ENCODE measurements around the gene HLA-DRB1. TPM values are rescaled to one million over a fixed set of nuclear protein-coding genes. Genes with fewer than 3 reads are reported as not detected.
"Not testable (repeated sequence)": the region's sequence is repeated elsewhere in the genome, so short reads cannot be mapped to it uniquely, and the experiment has no call there.

The HLA-DRB1 gene
- total RNA-seq, 2 donors from 2014 or later: 9.9 to 14.6 TPM

- Mint-ChIP-seq H3K27ac (no peak overlapping the region), H3K9me3 (peaks cover 31% of the 10 kb centered on the region), H3K4me3 (no peak overlapping the region), H3K27me3 (ENCODE audit: insufficient read depth) (peaks cover 2% of the 10 kb centered on the region), H3K36me3 (ENCODE audit: low read depth) (no peaks in the 10 kb centered on the region), H3K4me1 (no peaks in the 10 kb centered on the region)
- no peak overlapping the region for H3K4me3 ChIP-seq (ENCODE audit: low read length)
- no peak for TF ChIP-seq CTCF (conservative IDR thresholded peaks at IDR 0.05)
- H3K4me1 ChIP-seq (ENCODE audit: control insufficient read depth, insufficient read depth, low read length): no peaks in the 10 kb centered on the region
- H3K27me3 ChIP-seq (ENCODE audit: control insufficient read depth, insufficient read depth, low read length, poor library complexity, severe bottlenecking): no peaks in the 10 kb centered on the region
- no peak overlapping the region for H3K9ac ChIP-seq (ENCODE audit: extremely low read depth, low read length, poor library complexity, severe bottlenecking)
- H3K9me3 ChIP-seq (ENCODE audit: control insufficient read depth, low read length): peaks cover 18% of the 10 kb centered on the region
- no peak overlapping the region for H3K27ac ChIP-seq (ENCODE audit: low read depth, low read length)
- no peak for DNase-seq
- H3K36me3 ChIP-seq (ENCODE audit: control insufficient read depth, insufficient read depth, low read length): no peaks in the 10 kb centered on the region
These were observed 7.4 kb upstream of the HLA-DRB1 start for GRCh38 chr6:32597024-32597423.

GRCh38 chr6:32590713-32591112 is 1.1 kb upstream of the HLA-DRB1 start:
- not testable (repeated sequence) for DNase-seq; H3K27ac Mint-ChIP-seq; H3K4me1 ChIP-seq (ENCODE audit: control insufficient read depth, insufficient read depth, low read length); H3K36me3 ChIP-seq (ENCODE audit: control insufficient read depth, insufficient read depth, low read length); H3K36me3 Mint-ChIP-seq (ENCODE audit: low read depth); H3K4me3 Mint-ChIP-seq; H3K9me3 Mint-ChIP-seq; H3K27me3 ChIP-seq (ENCODE audit: control insufficient read depth, insufficient read depth, low read length, poor library complexity, severe bottlenecking); H3K27me3 Mint-ChIP-seq (ENCODE audit: insufficient read depth); H3K27ac ChIP-seq (ENCODE audit: low read depth, low read length); H3K9me3 ChIP-seq (ENCODE audit: control insufficient read depth, low read length); H3K9ac ChIP-seq (ENCODE audit: extremely low read depth, low read length, poor library complexity, severe bottlenecking); H3K4me3 ChIP-seq (ENCODE audit: low read length); H3K4me1 Mint-ChIP-seq
- WGBS, 2 experiments (ENCODE audit: insufficient coverage in 1 of 2, insufficient read length in 1 of 2): 83 to 94% methylated on average over 1 to 10 of the region's 10 CpGs

GRCh38 chr6:32588156-32588555 is 1.5 kb downstream of the HLA-DRB1 start:
- no peak overlapping the region for H3K4me3 Mint-ChIP-seq
- H3K27me3 ChIP-seq (ENCODE audit: control insufficient read depth, insufficient read depth, low read length, poor library complexity, severe bottlenecking): peaks cover 7% of the 10 kb centered on the region
- no peak overlapping the region for H3K9ac ChIP-seq (ENCODE audit: extremely low read depth, low read length, poor library complexity, severe bottlenecking)
- peaks cover 25% of the 10 kb centered on the region for H3K27me3 Mint-ChIP-seq (ENCODE audit: insufficient read depth)
- DNase-seq: no peak
- 89% methylated on average over 2 of the region's 2 CpGs; no CpG with 5 or more reads in 1 of the 2 experiments for WGBS, 2 experiments (ENCODE audit: insufficient coverage in 1 of 2, insufficient read length in 1 of 2)
- H3K9me3 Mint-ChIP-seq: no peaks in the 10 kb centered on the region
- H3K4me3 ChIP-seq (ENCODE audit: low read length): no peak overlapping the region
- H3K36me3 ChIP-seq (ENCODE audit: control insufficient read depth, insufficient read depth, low read length): no peaks in the 10 kb centered on the region
- no peak for TF ChIP-seq CTCF (conservative IDR thresholded peaks at IDR 0.05)
- no peaks in the 10 kb centered on the region for H3K4me1 ChIP-seq (ENCODE audit: control insufficient read depth, insufficient read depth, low read length)
- H3K9me3 ChIP-seq (ENCODE audit: control insufficient read depth, low read length): no peaks in the 10 kb centered on the region
- no peaks in the 10 kb centered on the region for H3K36me3 Mint-ChIP-seq (ENCODE audit: low read depth)
- no peak overlapping the region for H3K27ac Mint-ChIP-seq
- H3K4me1 Mint-ChIP-seq: peaks cover 13% of the 10 kb centered on the region
- H3K27ac ChIP-seq (ENCODE audit: low read depth, low read length): no peak overlapping the region

- TF ChIP-seq CTCF (conservative IDR thresholded peaks at IDR 0.05): no peak
- Histone ChIP-seq H3K27ac (ENCODE audit: low read depth, low read length) (no peak overlapping the region), H3K4me1 (ENCODE audit: control insufficient read depth, insufficient read depth, low read length) (no peaks in the 10 kb centered on the region), H3K9ac (ENCODE audit: extremely low read depth, low read length, poor library complexity, severe bottlenecking) (no peak overlapping the region), H3K27me3 (ENCODE audit: control insufficient read depth, insufficient read depth, low read length, poor library complexity, severe bottlenecking) (peaks cover 7% of the 10 kb centered on the region), H3K4me3 (ENCODE audit: low read length) (peak overlapping the region; percentile 78), H3K9me3 (ENCODE audit: control insufficient read depth, low read length) (no peaks in the 10 kb centered on the region), H3K36me3 (ENCODE audit: control insufficient read depth, insufficient read depth, low read length) (no peaks in the 10 kb centered on the region)
- peak overlapping the region; percentile 77 for H3K4me3 Mint-ChIP-seq
- H3K36me3 Mint-ChIP-seq (ENCODE audit: low read depth): peaks cover 12% of the 10 kb centered on the region
- 17% methylated on average over 2 of the region's 2 CpGs; no CpG with 5 or more reads in 1 of the 2 experiments for WGBS, 2 experiments (ENCODE audit: insufficient coverage in 1 of 2, insufficient read length in 1 of 2)
- H3K9me3 Mint-ChIP-seq: peaks cover 3% of the 10 kb centered on the region
- peaks cover 9% of the 10 kb centered on the region for H3K4me1 Mint-ChIP-seq
- H3K27me3 Mint-ChIP-seq (ENCODE audit: insufficient read depth): peaks cover 27% of the 10 kb centered on the region
- peak overlapping the region; percentile 16 for H3K27ac Mint-ChIP-seq
- no peak for DNase-seq
These were observed 6.1 kb downstream of the HLA-DRB1 start for GRCh38 chr6:32583527-32583898.
